CD4-positive, CD25-positive, alpha-beta regulatory T cell (primary cell): ENCODE measurements around the gene ZNF256. TPM values are rescaled to one million over a fixed set of nuclear protein-coding genes. Genes with fewer than 3 reads are reported as not detected.
A peak's percentile ranks its signal among the peaks of the same experiment; 100 is the strongest.

Experiments used
- ATAC-seq, 2 donors: fragments of 150-1000 bp; cut with Tn5 transposase; one replicate each; pipeline ENCODE4 v1.10.0; 2021; ENCODE audit warnings: low read depth in 2 of 2, moderate number of reproducible peaks in 2 of 2, moderate library complexity in 1 of 2
- DNase-seq, 3 donors: peaks; one replicate each; pipeline versions ENCODE4 v3.0.0 to v3.0.0-alpha.2; 2012 to 2022; ENCODE audit warnings: mixed read lengths in 1 of 3
- H3K27ac ChIP-seq: one replicate; pipeline ENCODE4 v1.7.0; 2013; ENCODE audit warnings: mild to moderate bottlenecking, low read length; ENCODE audit not compliant: insufficient read depth, poor library complexity, severe bottlenecking
- H3K27me3 ChIP-seq: one replicate; pipeline ENCODE4 v1.7.0; 2013; ENCODE audit warnings: low read length; ENCODE audit not compliant: control insufficient read depth, insufficient read depth
- H3K36me3 ChIP-seq: one replicate; pipeline ENCODE4 v1.7.0; 2013; ENCODE audit warnings: mild to moderate bottlenecking, low read length, moderate library complexity; ENCODE audit not compliant: control insufficient read depth, insufficient read depth
- H3K4me1 ChIP-seq: 2 replicates; pipeline ENCODE4 v1.7.0; 2013; ENCODE audit warnings: mild to moderate bottlenecking, low read length; ENCODE audit not compliant: insufficient read depth, control insufficient read depth, poor library complexity, severe bottlenecking
- H3K4me3 ChIP-seq: one replicate; pipeline ENCODE4 v1.7.0; 2013; ENCODE audit warnings: low read depth, mild to moderate bottlenecking, low read length, moderate library complexity
- H3K9me3 ChIP-seq, 2 experiments: 1 replicate in 1 of 2; 2 replicates in 1 of 2; pipeline ENCODE4 v1.7.0; 2013; ENCODE audit warnings: low read length in 2 of 2, mild to moderate bottlenecking in 1 of 2, moderate library complexity in 1 of 2; ENCODE audit not compliant: control insufficient read depth in 2 of 2
- H3K27ac Mint-ChIP-seq, 3 donors: one replicate each; pipeline ENCODE4 v1.8.0; 2020 to 2022; ENCODE audit warnings: mild to moderate bottlenecking in 3 of 3, mixed read lengths in 3 of 3, moderate library complexity in 2 of 3
- H3K27me3 Mint-ChIP-seq: one replicate; pipeline ENCODE4 v1.8.0; 2022; ENCODE audit warnings: mild to moderate bottlenecking, mixed read lengths
- H3K36me3 Mint-ChIP-seq: one replicate; pipeline ENCODE4 v1.8.0; 2020; ENCODE audit warnings: mixed read lengths
- H3K4me1 Mint-ChIP-seq, 4 donors: one replicate each; pipeline ENCODE4 v1.8.0; 2020 to 2022; ENCODE audit warnings: mixed read lengths in 4 of 4, mild to moderate bottlenecking in 1 of 4
- H3K4me3 Mint-ChIP-seq, 4 donors: one replicate each; pipeline ENCODE4 v1.8.0; 2020 to 2022; ENCODE audit warnings: mild to moderate bottlenecking in 4 of 4, mixed read lengths in 4 of 4, moderate library complexity in 3 of 4
- H3K9me3 Mint-ChIP-seq, 7 donors: one replicate each; pipeline ENCODE4 v1.8.0; 2020 to 2022; ENCODE audit warnings: mixed read lengths in 7 of 7, mild to moderate bottlenecking in 3 of 7, moderate library complexity in 2 of 7
- polyA plus RNA-seq, 4 donors: library from polyadenylated mRNA; unstranded; fragments of 300-500 nt; fragmentation: Illumina TruSeq; gene quantifications; one replicate each; pipeline ENCODE4 v1.2.3, GENCODE V29; 2021
- total RNA-seq: library from RNA; stranded (reverse); gene quantifications from one replicate; pipeline ENCODE4 v1.2.3, GENCODE V29; 2022

ZNF256 gene
- total RNA-seq = 7.6 TPM
- polyA plus RNA-seq = 1 to 10 TPM; 1.7 to 6.3 (median 4.9) TPM

DNA sequence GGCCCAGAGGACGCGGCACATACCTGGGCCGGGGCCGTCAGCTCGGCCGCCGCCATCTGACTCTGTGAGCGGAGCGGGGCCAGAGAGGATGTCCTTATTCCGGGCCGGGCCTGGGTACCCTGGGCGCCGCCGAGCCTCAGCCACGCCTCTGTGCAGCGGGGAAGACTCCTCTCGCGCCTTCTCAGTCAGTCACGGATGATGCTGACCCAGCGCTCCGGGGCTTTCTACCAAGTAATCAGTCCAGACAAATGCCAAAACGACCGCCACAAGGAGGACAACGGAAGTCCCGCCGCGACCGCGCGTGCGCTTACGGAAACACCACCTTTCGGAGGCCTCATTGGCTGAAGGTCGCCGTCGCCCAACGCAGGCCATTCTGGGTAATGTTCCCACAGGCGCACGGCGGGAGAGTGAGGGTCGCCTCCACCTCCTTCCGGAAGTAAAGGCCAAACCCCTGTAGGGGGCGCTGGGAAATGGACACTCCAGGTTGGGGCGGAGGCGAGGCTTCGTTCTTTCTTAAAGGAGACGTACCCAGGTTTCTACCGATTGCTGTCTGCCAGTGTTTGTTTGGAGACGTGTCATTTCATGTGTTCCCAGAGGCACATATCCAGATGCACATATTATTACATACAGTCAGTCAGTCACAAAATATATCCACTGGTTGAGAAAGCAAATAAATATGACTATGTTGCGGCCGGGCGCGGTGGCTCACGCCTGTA lies at the start of gene ZNF256:
Gene ZNF256, minus strand, starts transcription at position 288 of the 716 bp plus-strand sequence. Its CDS starts 232 bp downstream, at position 56.
- peaks cover 10 to 27% (median 11%) of the 10 kb centered on the region in 4 donors for H3K4me1 Mint-ChIP-seq
- Histone ChIP-seq H3K9me3 (peaks cover 37 to 52% of the 10 kb centered on the region in 2 experiments), H3K4me1 (peaks cover 6% of the 10 kb centered on the region), H3K27me3 (no peaks in the 10 kb centered on the region), H3K4me3 (peak within 1 kb of the TSS; percentile 87), H3K27ac (peak within 1 kb of the TSS; percentile 69), H3K36me3 (peaks cover 22% of the 10 kb centered on the region)
- H3K36me3 Mint-ChIP-seq = peaks cover 34% of the 10 kb centered on the region
- DNase-seq (peak; percentile 73 to 94 (median 80)), ATAC-seq (peak; percentile 96 to 97)
- H3K4me3 Mint-ChIP-seq = peak within 1 kb of the TSS; percentile 94 to 97 (median 96)
- H3K27ac Mint-ChIP-seq = peak within 1 kb of the TSS; percentile 89 to 94 (median 91)
- H3K9me3 Mint-ChIP-seq = peaks cover 7 to 46% (median 17%) of the 10 kb centered on the region in 7 donors
- H3K27me3 Mint-ChIP-seq = no peaks in the 10 kb centered on the region

GRCh38 chr19:57992841-57993240 lies 45.3 kb upstream of the ZNF256 start:
- Mint-ChIP-seq H3K4me3 (no peak overlapping the region), H3K27me3 (no peaks in the 10 kb centered on the region), H3K4me1 (peaks cover 0 to 4% (median 1%) of the 10 kb centered on the region in 4 donors), H3K27ac (no peak overlapping the region), H3K9me3 (peaks cover 6 to 79% (median 28%) of the 10 kb centered on the region in 7 donors), H3K36me3 (peaks cover 61% of the 10 kb centered on the region)
- Histone ChIP-seq H3K27ac (no peak overlapping the region), H3K4me1 (no peaks in the 10 kb centered on the region), H3K36me3 (peaks cover 36% of the 10 kb centered on the region), H3K9me3 (peaks cover 53 to 80% of the 10 kb centered on the region in 2 experiments), H3K4me3 (no peak overlapping the region), H3K27me3 (no peaks in the 10 kb centered on the region)
- ATAC-seq (no peak), DNase-seq (no peak)

- no peaks in the 10 kb centered on the region for H3K4me1 ChIP-seq
- H3K27ac ChIP-seq = no peak overlapping the region
- no peak for DNase-seq
- no peak overlapping the region for H3K27ac Mint-ChIP-seq
- no peak overlapping the region for H3K4me3 Mint-ChIP-seq
- H3K9me3 ChIP-seq = peaks cover 86 to 100% of the 10 kb centered on the region in 2 experiments
- ATAC-seq = no peak
- no peaks in the 10 kb centered on the region for H3K27me3 Mint-ChIP-seq
- H3K27me3 ChIP-seq = no peaks in the 10 kb centered on the region
- no peak overlapping the region for H3K4me3 ChIP-seq
- H3K36me3 Mint-ChIP-seq = peaks cover 50% of the 10 kb centered on the region
- peaks cover 0 to 5% (median 0%) of the 10 kb centered on the region in 4 donors for H3K4me1 Mint-ChIP-seq
- peaks cover 2 to 95% (median 47%) of the 10 kb centered on the region in 7 donors for H3K9me3 Mint-ChIP-seq
- H3K36me3 ChIP-seq = peaks cover 41% of the 10 kb centered on the region
Measured at GRCh38 chr19:57978586-57979289, 31.2 kb upstream of the ZNF256 start.

DNA sequence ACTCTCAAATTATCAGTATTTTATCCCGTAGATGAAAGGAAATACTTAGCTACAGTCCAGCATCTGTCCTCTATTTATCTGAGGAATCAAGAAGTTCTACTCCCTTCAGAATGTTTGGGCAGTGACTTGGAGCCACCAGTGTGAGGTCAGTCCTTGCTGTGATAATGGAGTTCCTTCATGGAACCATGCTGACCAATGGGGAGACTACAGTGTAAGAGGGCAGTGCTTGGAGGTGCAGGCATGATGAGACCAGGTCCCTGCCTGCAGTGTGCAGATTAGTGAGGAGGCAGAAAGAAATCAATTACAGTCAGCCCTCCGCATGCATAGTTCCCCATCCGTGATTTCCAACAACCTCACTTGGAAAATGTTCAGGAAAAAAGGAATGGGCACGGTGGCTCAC lies 26.9 kb upstream of the ZNF256 start, which contains the start of gene C19orf18:
Gene C19orf18, minus strand, starts transcription at position 101 of the 400 bp plus-strand sequence. CDS start 102 bp downstream, outside the sequence.
- DNase-seq (no peak), ATAC-seq (no peak)
- H3K27me3 Mint-ChIP-seq = no peaks in the 10 kb centered on the region
- no peak within 1 kb of the TSS for H3K27ac ChIP-seq
- peak within 1 kb of the TSS in 1 of 3 donors; percentile 45 for H3K27ac Mint-ChIP-seq
- H3K36me3 ChIP-seq = peaks cover 3% of the 10 kb centered on the region
- peaks cover 0 to 91% (median 32%) of the 10 kb centered on the region in 7 donors for H3K9me3 Mint-ChIP-seq
- H3K36me3 Mint-ChIP-seq = peaks cover 14% of the 10 kb centered on the region
- H3K4me3 ChIP-seq = no peak within 1 kb of the TSS
- no peak within 1 kb of the TSS for H3K4me3 Mint-ChIP-seq
- H3K4me1 Mint-ChIP-seq = no peaks in the 10 kb centered on the region
- no peaks in the 10 kb centered on the region for H3K4me1 ChIP-seq
- H3K27me3 ChIP-seq = no peaks in the 10 kb centered on the region
- peaks cover 69 to 100% of the 10 kb centered on the region in 2 experiments for H3K9me3 ChIP-seq

- Histone ChIP-seq H3K27ac (no peak overlapping the region), H3K27me3 (no peaks in the 10 kb centered on the region), H3K36me3 (no peaks in the 10 kb centered on the region), H3K4me3 (no peak overlapping the region), H3K9me3 (peaks cover 29 to 64% of the 10 kb centered on the region in 2 experiments), H3K4me1 (no peaks in the 10 kb centered on the region)
- Mint-ChIP-seq H3K4me1 (no peaks in the 10 kb centered on the region), H3K36me3 (peaks cover 9% of the 10 kb centered on the region), H3K27ac (no peak overlapping the region), H3K9me3 (peaks cover 0 to 45% (median 17%) of the 10 kb centered on the region in 7 donors), H3K27me3 (no peaks in the 10 kb centered on the region), H3K4me3 (no peak overlapping the region)
- no peak for ATAC-seq
- DNase-seq = no peak
Measured at GRCh38 chr19:57964761-57965160, 17.3 kb upstream of the ZNF256 start.

GRCh38 chr19:57961785-57962184 lies 14.3 kb upstream of the ZNF256 start:
- Mint-ChIP-seq H3K27ac (no peak overlapping the region), H3K4me3 (no peak overlapping the region), H3K27me3 (no peaks in the 10 kb centered on the region), H3K4me1 (no peaks in the 10 kb centered on the region), H3K9me3 (peaks cover 0 to 44% (median 20%) of the 10 kb centered on the region in 7 donors), H3K36me3 (peaks cover 16% of the 10 kb centered on the region)
- no peak for ATAC-seq
- no peaks in the 10 kb centered on the region for H3K4me1 ChIP-seq
- H3K27me3 ChIP-seq = no peaks in the 10 kb centered on the region
- H3K27ac ChIP-seq = no peak overlapping the region
- no peak for DNase-seq
- peaks cover 32 to 61% of the 10 kb centered on the region in 2 experiments for H3K9me3 ChIP-seq
- no peaks in the 10 kb centered on the region for H3K36me3 ChIP-seq
- H3K4me3 ChIP-seq = no peak overlapping the region

DNA sequence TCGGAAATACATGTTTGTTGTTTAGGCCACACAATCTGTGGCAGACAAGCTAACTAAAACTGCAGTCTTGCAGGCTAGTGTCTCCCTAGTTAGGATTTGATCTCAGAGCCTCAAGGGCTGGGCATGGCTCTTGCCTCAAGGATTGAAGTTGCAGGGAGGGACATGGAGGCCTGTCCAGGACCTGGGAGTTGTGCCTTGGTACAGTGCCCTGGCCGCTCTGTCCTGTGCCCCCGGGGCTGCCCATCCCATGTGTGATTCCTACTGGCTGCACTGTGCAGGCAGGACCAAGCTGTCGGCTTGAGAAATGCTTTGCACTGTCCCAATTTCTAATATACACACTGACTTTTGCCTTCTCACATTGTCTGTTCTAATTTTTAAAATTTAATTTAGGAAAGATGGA lies 7.5 kb upstream of the ZNF256 start:
- H3K9me3 Mint-ChIP-seq = peaks cover 0 to 41% (median 10%) of the 10 kb centered on the region in 7 donors
- no peak for ATAC-seq

More for the DNA sequence above, 7.5 kb upstream of the ZNF256 start:
- no peak overlapping the region for H3K4me3 Mint-ChIP-seq
- no peaks in the 10 kb centered on the region for H3K4me1 Mint-ChIP-seq
- no peak overlapping the region for H3K27ac Mint-ChIP-seq
- no peaks in the 10 kb centered on the region for H3K27me3 Mint-ChIP-seq
- H3K36me3 Mint-ChIP-seq = peaks cover 7% of the 10 kb centered on the region
- Histone ChIP-seq H3K4me1 (no peaks in the 10 kb centered on the region), H3K36me3 (no peaks in the 10 kb centered on the region), H3K4me3 (no peak overlapping the region), H3K27ac (no peak overlapping the region), H3K9me3 (peaks cover 22 to 47% of the 10 kb centered on the region in 2 experiments), H3K27me3 (no peaks in the 10 kb centered on the region)
- no peak for DNase-seq
